Stromal cell of bone marrow (primary cell): ENCODE data around the gene PARP12.

Source experiments
- DNase-seq: peaks from one replicate; pipeline ENCODE4 v3.0.0-alpha.2; 2012; ENCODE audit warnings: low read depth

Gene PARP12

GRCh38 chr7:140035400-140036223 is 27.1 kb downstream of the PARP12 start:
- peak; percentile 66 for DNase-seq

GRCh38 chr7:140034421-140034820 is 28.3 kb downstream of the PARP12 start:
- no peak for DNase-seq

GRCh38 chr7:140033779-140034363 is 28.9 kb downstream of the PARP12 start:
- DNase-seq: no peak

GRCh38 chr7:140033036-140033435 is 29.7 kb downstream of the PARP12 start:
- DNase-seq: no peak

- no peak for DNase-seq
Measured at GRCh38 chr7:140031364-140031763, 31.4 kb downstream of the PARP12 start.

- no peak for DNase-seq
Measured at GRCh38 chr7:140029072-140029471, 33.7 kb downstream of the PARP12 start.

GRCh38 chr7:140028311-140028710 is 34.4 kb downstream of the PARP12 start:
- no peak for DNase-seq

- no peak for DNase-seq
Measured at GRCh38 chr7:140027858-140028257, 34.9 kb downstream of the PARP12 start.

- no peak for DNase-seq
Measured at GRCh38 chr7:140026935-140027334, 35.8 kb downstream of the PARP12 start.

GRCh38 chr7:140025814-140026433 is 36.8 kb downstream of the PARP12 start:
- DNase-seq: no peak

GRCh38 chr7:140025241-140025640 is 37.5 kb downstream of the PARP12 start:
- no peak for DNase-seq

GRCh38 chr7:140024585-140024984 is 38.2 kb downstream of the PARP12 start:
- DNase-seq: no peak

GRCh38 chr7:140023728-140024127 is 39.0 kb downstream of the PARP12 start:
- DNase-seq: no peak

GRCh38 chr7:140022582-140023211 is 40.1 kb downstream of the PARP12 start:
- no peak for DNase-seq

- DNase-seq: no peak
Measured at GRCh38 chr7:140021603-140022002, 41.1 kb downstream of the PARP12 start.

- no peak for DNase-seq
Measured at GRCh38 chr7:140019606-140020005, 43.1 kb downstream of the PARP12 start.

GRCh38 chr7:140019172-140019571 is 43.6 kb downstream of the PARP12 start:
- DNase-seq: no peak

GRCh38 chr7:140018125-140019043 is 44.4 kb downstream of the PARP12 start:
- DNase-seq: no peak

- no peak for DNase-seq
Measured at GRCh38 chr7:140017543-140017942, 45.2 kb downstream of the PARP12 start.

GRCh38 chr7:140017034-140017433 is 45.7 kb downstream of the PARP12 start:
- DNase-seq: no peak

GRCh38 chr7:140016540-140016939 is 46.2 kb downstream of the PARP12 start:
- no peak for DNase-seq
